HuH-7 (cell line): Measurements from ENCODE around the gene CDC42BPA.
A peak's percentile ranks its signal among the peaks of the same experiment; 100 is the strongest.

ENCODE experiments used
- DNase-seq: peaks from one replicate; pipeline ENCODE4 v3.0.0; 2011; ENCODE audit warnings: low spot score

The CDC42BPA gene

DNA sequence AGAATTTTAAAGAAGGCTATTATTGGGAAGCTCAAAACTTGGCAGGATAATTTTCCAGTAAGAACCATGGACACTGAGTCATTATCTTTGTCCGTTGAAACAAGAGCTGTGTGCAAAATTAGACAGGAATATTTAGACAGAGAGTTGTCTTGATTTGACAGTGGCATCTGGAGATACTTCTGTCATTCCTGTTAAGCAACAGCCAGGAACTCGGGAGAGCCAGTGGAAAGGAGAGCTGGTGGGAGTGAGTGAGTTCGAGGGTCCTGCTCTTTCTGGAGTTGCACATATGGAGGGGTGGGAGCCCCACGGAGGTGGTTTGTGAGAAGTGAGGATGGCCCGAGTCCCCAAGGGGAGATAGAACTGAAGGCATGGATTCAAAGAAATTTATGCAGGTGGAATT is 375.1 kb downstream of the CDC42BPA start:
- no peak for DNase-seq

DNA sequence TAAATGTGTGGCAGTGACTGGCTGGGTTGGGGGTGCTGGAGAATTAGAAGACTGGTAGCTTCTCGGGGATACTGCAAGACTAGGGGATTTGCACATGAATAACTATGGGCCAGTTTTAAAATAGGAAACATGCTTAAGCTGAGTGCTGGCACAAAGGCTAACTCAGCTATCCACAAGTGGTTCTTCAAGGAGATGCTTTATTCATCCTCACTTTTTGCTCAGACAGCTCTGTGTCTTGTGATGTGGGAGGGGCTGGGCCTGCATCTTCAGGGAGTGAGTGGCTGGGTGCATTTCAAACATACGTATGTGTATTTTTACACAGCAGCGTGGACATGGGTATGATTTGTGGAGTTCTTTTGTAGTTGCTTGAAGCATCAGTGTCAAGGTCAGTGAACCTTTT is 375.9 kb downstream of the CDC42BPA start:
- no peak for DNase-seq

DNA sequence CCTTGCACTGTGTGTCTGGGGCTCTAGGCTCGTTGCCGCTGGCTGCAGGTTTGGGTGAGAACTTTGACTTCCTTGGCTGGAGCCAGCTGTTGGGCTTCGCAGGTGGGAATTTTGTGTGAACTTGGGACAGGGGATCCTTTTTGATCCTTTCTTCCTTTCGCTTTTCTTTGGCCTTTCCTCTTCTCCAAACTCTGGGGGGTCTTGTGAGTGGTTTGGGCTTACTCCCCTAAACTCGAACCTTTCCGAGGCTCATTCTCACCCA is 377.6 kb downstream of the CDC42BPA start:
- no peak for DNase-seq

DNA sequence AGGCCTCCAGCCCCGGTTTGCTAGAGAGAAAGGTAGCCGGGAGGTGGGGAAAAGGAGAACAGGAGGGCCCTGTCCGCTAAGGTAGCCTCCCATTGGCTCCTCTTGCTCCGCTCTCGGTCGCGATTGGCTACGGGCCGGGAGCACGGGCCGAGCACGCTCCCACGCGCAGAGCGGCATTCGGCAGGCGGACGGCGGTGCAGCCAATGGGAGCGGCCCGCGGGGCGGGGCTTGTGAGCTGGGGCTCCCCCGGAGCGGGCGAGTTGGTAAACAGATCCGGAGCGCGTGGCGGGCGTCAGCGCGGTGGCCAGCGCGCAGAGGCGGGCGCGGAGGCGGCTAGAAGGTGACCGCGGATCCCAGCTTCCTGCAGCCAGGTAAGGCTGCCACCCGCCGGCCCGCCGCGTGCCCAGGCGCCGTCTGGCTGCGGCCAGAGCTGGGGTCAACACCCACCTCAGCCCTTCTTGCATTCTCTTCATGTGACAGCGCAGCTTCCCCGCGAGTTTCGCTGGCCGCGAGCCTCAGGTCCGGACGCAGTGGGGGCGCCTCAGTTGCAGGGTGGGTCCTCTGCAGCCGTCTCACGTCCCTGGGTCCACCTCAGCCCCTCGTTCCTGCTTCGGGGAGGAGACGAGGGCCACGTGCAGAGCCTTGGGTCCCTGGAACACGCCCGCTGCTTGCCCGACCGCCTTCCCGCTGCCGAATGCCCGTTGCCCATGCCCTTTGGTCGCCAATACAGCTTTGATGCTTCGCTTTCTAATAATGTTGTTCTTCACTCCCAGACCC is 378.1 kb downstream of the CDC42BPA start, which contains the start of gene COQ8A:
Gene COQ8A, plus strand, starts transcription at position 266 of the 777 bp plus-strand sequence. CDS start 21,092 bp downstream, outside the sequence.
- DNase-seq: peak; percentile 98
